Breast epithelium (tissue), 3 donors: ENCODE results near the gene SRGAP2.
"Not testable (repeated sequence)": the region's sequence is repeated elsewhere in the genome, so short reads cannot be mapped to it uniquely, and the experiment has no call there.

Source experiments
- POLR2A ChIP-seq: fragments of 450-650 bp; IDR thresholded peaks from one replicate; pipeline ENCODE4 v1.6.1; 2016; ENCODE audit warnings: antibody characterized with exemption, mild to moderate bottlenecking, moderate library complexity
- TF ChIP-seq, protein P1 (sequence below), 3 donors: fragments of 450-650 bp; IDR thresholded peaks; one replicate each; pipeline ENCODE4 v1.5.1; 2016 to 2017; ENCODE audit warnings: antibody characterized with exemption in 3 of 3, mild to moderate bottlenecking in 3 of 3, moderate library complexity in 3 of 3

DNA sequence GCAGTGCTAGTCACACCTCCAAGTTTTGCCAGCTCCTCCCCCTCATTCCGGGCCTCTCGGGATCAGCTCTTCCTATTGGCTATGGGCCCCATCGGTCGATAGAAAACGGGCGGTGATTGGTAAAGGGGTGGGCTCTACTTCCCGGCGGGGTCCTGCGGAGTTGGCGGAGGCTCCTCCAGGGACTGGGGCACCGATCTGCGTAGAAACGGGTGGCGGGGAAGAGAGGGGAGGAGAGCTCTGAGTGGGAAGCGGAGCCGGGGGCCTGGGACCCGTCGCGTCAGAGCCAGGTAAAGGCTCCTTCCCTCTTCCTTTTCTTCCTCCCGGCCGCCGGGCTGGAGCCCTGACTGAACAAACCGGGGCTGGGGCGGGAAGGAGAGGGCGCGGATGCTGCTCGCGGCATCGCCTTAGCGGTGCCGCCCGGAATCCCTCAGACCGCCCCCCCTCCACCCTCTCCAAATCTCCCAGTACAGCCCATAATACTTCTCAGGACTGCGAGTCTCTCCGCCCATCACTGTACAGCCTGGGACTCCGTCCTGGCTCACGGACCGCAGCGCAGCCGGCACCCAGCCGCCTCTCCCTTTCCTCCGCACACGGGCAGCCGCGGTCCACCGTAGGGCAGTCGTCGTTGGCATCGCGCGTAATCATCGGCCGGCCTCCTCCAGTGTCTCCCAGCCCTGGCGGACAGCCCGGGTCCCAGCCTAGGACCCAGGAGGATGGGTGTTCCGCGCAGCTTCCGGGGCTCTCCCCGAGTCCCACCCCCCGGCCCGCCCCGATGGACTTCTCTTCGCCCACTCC lies at the start of gene SRGAP2:
- TF ChIP-seq, protein P1, sequence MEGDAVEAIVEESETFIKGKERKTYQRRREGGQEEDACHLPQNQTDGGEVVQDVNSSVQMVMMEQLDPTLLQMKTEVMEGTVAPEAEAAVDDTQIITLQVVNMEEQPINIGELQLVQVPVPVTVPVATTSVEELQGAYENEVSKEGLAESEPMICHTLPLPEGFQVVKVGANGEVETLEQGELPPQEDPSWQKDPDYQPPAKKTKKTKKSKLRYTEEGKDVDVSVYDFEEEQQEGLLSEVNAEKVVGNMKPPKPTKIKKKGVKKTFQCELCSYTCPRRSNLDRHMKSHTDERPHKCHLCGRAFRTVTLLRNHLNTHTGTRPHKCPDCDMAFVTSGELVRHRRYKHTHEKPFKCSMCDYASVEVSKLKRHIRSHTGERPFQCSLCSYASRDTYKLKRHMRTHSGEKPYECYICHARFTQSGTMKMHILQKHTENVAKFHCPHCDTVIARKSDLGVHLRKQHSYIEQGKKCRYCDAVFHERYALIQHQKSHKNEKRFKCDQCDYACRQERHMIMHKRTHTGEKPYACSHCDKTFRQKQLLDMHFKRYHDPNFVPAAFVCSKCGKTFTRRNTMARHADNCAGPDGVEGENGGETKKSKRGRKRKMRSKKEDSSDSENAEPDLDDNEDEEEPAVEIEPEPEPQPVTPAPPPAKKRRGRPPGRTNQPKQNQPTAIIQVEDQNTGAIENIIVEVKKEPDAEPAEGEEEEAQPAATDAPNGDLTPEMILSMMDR (IDR thresholded peaks at IDR 0.05): not testable (repeated sequence)
- not testable (repeated sequence) for TF ChIP-seq POLR2A
